ENCODE measurements around the gene FBF1.
"Not testable (repeated sequence)": the region's sequence is repeated elsewhere in the genome, so short reads cannot be mapped to it uniquely, and the experiment has no call there.

The FBF1 gene

DNA sequence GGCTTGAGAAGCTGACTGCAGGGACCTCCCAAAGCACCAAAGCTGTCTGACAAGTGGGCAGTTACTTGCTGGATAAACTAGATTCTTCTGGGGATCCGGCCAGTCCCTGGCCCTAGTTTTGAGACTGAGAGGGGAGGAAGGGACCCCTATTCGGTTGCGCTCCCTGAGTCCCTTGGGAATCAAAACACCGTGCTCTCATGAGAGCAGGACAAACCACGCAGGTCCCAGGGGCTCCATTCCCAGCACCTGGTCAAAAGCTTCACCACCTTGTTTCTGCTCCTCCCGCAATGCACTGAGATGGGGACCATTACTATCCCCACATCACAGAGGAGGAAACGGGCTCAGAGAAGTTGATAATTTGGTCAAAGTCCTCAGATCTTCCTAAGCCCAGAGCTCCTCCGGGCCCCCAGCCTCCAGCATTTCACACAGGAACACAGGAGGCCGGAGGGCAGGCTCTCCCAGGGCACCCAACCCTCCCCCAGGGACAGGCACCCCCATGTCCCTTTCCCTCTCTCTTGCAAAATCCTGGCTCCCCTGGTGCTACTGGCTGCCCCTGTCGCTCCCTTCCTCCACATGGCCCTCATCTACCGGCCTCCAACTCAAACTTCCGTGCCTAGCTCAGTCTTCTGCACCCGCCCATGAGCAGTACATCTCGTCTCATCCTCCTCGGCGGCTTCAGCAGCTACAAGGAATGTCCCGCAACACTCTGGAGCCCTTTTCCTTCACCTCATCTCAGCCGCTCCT is 47.4 kb downstream of the FBF1 start:
- no peak for DNase-seq

DNA sequence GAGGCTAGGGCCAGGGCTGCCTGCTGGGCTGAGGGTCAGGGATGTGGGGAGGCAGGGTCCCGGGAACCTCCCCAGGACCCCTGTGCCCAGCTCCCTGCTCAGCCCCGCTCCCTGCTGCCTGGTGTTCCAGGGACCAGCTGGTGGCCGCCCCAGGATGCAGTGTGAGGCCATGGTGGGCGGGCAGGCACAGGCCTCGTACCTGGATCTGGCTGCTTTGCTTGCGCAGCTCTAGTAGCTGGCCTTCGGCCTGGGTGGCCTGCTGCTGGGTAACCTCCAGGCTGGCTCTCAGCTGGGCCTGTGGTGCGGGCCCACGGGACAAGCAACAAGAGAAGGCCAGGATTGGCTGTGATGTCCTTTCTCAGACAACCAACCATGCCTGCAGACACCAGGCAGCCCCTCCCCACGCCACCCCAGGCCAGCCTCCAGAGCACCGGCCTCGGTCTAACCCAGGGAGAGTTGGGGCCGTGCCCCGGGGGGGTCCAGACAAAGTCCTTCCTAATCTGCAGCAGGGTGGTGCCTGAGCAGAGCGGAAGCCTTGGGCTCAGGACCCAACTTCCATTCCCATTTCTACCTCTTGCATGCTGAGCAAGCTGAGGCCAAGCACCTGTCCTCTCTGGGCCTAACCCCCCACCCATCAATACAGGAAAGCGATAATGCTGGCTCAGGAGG is 48.2 kb downstream of the FBF1 start:
- DNase-seq = no peak

- no peak for DNase-seq
Observed at GRCh38 chr17:75891605-75892555, 49.0 kb downstream of the FBF1 start.

- no peak for DNase-seq
Observed at GRCh38 chr17:75891022-75891604, 49.7 kb downstream of the FBF1 start.

GRCh38 chr17:75889454-75889853 is 51.4 kb downstream of the FBF1 start:
- no peak for DNase-seq

DNA sequence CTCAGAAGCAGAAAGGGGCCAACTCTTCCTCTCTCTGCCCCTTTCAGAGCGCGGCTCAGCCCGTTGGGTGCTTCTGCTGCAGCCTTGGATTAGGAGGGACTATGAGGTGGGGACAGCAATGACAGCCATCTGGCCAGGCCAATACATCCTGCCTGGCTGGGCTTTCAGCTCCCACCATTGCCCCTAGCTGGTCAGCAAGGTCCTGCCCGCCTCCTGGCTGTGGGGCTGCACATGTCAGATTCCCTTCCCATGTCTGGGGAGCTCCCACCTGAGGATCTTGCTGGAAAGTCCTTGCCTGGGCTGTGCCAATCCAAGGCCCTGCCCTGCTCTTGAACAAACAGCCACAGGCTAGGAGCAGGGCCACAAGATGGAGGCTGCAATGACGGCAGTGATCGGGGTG is 52.4 kb downstream of the FBF1 start:
- no peak for DNase-seq

GRCh38 chr17:75885860-75886259 is 55.0 kb downstream of the FBF1 start:
- DNase-seq = not testable (repeated sequence)

- DNase-seq = no peak
Observed at GRCh38 chr17:75885431-75885830, 55.4 kb downstream of the FBF1 start.

DNA sequence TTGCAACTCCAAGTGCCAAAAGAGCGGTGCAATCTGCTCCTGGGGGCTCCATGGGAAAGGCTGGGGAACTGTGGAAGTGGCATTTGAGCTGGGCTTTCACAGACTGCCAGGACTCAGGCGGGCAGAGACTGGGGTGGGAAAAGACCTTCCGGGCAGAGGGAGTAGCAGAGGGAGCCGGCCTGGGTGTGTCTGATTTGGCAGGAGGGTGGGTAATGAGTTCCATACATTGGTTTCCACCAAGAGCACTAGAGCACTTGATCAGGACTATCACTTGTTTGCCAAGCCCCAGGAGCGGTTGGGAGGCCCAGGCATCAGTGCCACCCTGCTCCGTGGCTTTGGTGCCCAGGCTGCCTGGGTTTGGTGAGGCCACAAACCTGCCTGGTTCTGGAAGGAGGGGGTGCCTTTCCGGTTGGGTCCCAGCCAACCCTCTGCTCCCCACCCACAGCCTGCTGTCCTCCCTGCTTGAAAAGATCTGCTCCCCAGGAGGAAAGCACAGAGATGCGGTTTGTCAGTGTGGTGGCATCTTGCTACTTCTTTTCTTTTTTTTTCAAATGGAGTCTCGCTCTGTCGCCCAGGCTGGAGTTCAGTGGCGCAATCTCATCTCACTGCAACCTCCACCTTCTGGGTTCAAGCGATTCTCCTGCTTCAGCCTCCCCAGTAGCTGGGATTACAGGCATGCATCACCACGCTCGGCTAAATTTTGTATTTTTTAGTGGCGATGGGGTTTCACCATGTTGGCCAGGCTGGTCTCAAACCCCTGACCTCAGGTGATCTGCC is 59.0 kb downstream of the FBF1 start:
- DNase-seq = no peak

DNA sequence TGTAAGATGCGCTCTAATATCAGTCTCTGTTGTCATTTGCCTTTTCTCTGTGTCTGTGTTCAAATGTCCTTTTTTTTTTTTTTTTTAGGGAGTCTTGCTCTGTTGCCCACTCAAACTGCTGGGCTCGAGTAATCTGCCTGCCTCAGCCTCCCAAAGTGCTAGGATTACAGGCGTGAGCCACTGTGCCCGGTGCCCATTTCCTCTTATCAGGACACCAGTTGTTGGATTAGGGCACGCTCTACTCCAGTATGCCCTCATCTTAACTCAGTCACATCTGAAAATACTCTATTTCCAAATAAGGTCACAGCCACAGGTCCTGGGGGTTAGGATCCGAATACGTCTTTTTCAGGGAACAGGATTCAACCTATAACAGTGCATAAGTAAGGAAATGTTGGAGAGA is 60.6 kb downstream of the FBF1 start:
- no peak for DNase-seq

- no peak for DNase-seq
Observed at GRCh38 chr17:75878174-75878998, 62.5 kb downstream of the FBF1 start, which contains the start of gene TRIM47. Gene TRIM47, minus strand, starts transcription at chr17:75878581. Its CDS starts 33 bp downstream, at chr17:75878548.

- DNase-seq = peak; percentile 71
Observed at GRCh38 chr17:75877752-75878173, 63.1 kb downstream of the FBF1 start.

DNA sequence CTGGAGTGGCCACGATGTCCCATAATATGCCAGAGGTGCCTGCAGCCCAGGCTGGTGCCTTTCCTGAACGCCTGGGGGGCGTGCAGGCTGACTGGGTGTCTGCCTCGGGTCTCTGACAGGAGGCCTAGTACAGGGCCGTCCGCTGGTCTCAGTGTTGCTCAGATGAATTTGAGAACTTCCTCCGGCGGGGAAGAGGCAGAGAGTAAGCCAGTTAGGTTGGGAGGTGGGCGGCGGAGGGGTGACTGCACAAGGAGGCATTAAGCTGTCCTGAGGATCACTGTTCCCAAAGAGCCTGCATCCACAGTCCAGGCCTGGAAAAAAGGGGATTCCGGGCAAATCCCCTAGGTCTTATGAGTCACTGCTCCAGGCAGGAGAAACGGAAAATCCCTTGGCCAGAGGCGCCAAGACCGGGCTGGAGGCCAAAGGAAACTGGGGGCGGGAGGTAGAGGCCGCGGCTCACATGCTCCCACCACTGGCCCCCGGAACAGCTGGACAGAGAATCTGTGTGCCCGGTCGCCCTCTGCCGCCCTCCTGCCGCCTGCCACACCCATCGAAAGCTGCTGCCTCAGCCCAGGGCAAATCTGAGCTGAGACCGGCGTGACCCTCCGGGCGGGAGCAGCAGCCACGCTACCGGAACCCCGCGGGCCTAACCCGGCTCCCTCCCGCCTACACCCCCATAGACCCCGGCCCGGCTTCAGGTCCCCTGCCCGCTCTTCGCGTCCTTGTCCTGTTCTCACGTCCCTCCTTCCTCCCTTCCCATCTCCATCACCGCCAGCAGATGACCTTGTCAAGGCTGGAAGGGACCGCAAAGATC is 63.7 kb downstream of the FBF1 start:
- DNase-seq = no peak

- peak; percentile 74 for DNase-seq
Observed at GRCh38 chr17:75876190-75876937, 64.5 kb downstream of the FBF1 start.

GRCh38 chr17:75875940-75876189 is 65.0 kb downstream of the FBF1 start:
- DNase-seq = no peak

GRCh38 chr17:75875182-75875939 is 65.5 kb downstream of the FBF1 start:
- DNase-seq = no peak

- no peak for DNase-seq
Observed at GRCh38 chr17:75874323-75875181, 66.3 kb downstream of the FBF1 start.

All from activated CD4-positive, alpha-beta T cell treated with anti-CD3 and anti-CD28 coated beads, Interleukin-2, amount 50 U/mL, for 1 hour (primary cell).